ENCODE results near the gene KIF3B. TPM values are rescaled to one million over a fixed set of nuclear protein-coding genes. Genes with fewer than 3 reads are reported as not detected.
A peak's percentile ranks its signal among the peaks of the same experiment; 100 is the strongest.

KIF3B gene
- total and polyA plus RNA-seq, 2 of the 13 experiments (the other 11 are each of a cell fraction or from before 2014, with no cell fraction given), result 23.6 to 28.8 TPM

GRCh38 chr20:32325706-32326503, 48.5 kb downstream of the KIF3B start (continued):
- TF ChIP-seq, protein P1, sequence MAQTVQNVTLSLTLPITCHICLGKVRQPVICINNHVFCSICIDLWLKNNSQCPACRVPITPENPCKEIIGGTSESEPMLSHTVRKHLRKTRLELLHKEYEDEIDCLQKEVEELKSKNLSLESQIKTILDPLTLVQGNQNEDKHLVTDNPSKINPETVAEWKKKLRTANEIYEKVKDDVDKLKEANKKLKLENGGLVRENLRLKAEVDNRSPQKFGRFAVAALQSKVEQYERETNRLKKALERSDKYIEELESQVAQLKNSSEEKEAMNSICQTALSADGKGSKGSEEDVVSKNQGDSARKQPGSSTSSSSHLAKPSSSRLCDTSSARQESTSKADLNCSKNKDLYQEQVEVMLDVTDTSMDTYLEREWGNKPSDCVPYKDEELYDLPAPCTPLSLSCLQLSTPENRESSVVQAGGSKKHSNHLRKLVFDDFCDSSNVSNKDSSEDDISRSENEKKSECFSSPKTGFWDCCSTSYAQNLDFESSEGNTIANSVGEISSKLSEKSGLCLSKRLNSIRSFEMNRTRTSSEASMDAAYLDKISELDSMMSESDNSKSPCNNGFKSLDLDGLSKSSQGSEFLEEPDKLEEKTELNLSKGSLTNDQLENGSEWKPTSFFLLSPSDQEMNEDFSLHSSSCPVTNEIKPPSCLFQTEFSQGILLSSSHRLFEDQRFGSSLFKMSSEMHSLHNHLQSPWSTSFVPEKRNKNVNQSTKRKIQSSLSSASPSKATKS (CRISPR knock-in tag; IDR thresholded peaks at IDR 0.05), result 0 out of 2 replicates have a peak, but pooled peaks have one; percentile 78
- TF ChIP-seq KDM2A (CRISPR knock-in tag; IDR thresholded peaks at IDR 0.05; ENCODE audit: borderline replicate concordance, low read depth) (peak; percentile 61), HNF1A (IDR thresholded peaks at IDR 0.05; ENCODE audit: low read depth) (peak; percentile 32; the same call in 1 of the 2 replicates), HNF1A (CRISPR knock-in tag; IDR thresholded peaks at IDR 0.05; ENCODE audit: borderline replicate concordance) (peak; percentile 52; the same call in 1 of the 2 replicates), MAFG (CRISPR knock-in tag; IDR thresholded peaks at IDR 0.05) (peak; percentile 81), ZNF512 (CRISPR knock-in tag; IDR thresholded peaks at IDR 0.05) (0 out of 2 replicates have a peak, but pooled peaks have one; percentile 73), MTA3 (CRISPR knock-in tag; IDR thresholded peaks at IDR 0.05) (no peak), KLF12 (CRISPR knock-in tag; IDR thresholded peaks at IDR 0.05; ENCODE audit: borderline replicate concordance) (peak; percentile 23; the same call in 1 of the 2 replicates), ATF7 (IDR thresholded peaks at IDR 0.05) (peak; percentile 44; the same call in 1 of the 2 replicates), ATF7 (CRISPR knock-in tag; IDR thresholded peaks at IDR 0.05) (no peak), POLR2AphosphoS2 (IDR thresholded peaks at IDR 0.05; ENCODE audit: low read depth, low read length) (no peak), TGIF2 (CRISPR knock-in tag; IDR thresholded peaks at IDR 0.05) (no peak), ZFYVE20 (CRISPR knock-in tag; IDR thresholded peaks at IDR 0.05; ENCODE audit: borderline replicate concordance, low read depth) (no peak), NCOA5 (CRISPR knock-in tag; IDR thresholded peaks at IDR 0.05) (no peak)
- TF ChIP-seq, protein P2, sequence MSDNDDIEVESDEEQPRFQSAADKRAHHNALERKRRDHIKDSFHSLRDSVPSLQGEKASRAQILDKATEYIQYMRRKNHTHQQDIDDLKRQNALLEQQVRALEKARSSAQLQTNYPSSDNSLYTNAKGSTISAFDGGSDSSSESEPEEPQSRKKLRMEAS (IDR thresholded peaks at IDR 0.05), result peak; percentile 34
- TF ChIP-seq, protein P3, sequence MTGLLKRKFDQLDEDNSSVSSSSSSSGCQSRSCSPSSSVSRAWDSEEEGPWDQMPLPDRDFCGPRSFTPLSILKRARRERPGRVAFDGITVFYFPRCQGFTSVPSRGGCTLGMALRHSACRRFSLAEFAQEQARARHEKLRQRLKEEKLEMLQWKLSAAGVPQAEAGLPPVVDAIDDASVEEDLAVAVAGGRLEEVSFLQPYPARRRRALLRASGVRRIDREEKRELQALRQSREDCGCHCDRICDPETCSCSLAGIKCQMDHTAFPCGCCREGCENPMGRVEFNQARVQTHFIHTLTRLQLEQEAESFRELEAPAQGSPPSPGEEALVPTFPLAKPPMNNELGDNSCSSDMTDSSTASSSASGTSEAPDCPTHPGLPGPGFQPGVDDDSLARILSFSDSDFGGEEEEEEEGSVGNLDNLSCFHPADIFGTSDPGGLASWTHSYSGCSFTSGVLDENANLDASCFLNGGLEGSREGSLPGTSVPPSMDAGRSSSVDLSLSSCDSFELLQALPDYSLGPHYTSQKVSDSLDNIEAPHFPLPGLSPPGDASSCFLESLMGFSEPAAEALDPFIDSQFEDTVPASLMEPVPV (CRISPR knock-in tag; IDR thresholded peaks at IDR 0.05), result no peak
- TF ChIP-seq, protein P4, sequence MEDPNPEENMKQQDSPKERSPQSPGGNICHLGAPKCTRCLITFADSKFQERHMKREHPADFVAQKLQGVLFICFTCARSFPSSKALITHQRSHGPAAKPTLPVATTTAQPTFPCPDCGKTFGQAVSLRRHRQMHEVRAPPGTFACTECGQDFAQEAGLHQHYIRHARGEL (CRISPR knock-in tag; IDR thresholded peaks at IDR 0.05), result 0 out of 2 replicates have a peak, but pooled peaks have one; percentile 58
